Stimulated activated CD4-positive, alpha-beta T cell treated with anti-CD3 and anti-CD28 coated beads, Interleukin-12 subunit alpha, Interleukin-12 subunit beta, amount 100 ng/mL, for 4 hours (primary cell): ENCODE data around the gene CASK.
"Not testable (repeated sequence)": the region's sequence is repeated elsewhere in the genome, so short reads cannot be mapped to it uniquely, and the experiment has no call there.

Experiments
- DNase-seq: peaks from one replicate; pipeline ENCODE4 v3.0.0-alpha.2; 2020

The CASK gene

DNA sequence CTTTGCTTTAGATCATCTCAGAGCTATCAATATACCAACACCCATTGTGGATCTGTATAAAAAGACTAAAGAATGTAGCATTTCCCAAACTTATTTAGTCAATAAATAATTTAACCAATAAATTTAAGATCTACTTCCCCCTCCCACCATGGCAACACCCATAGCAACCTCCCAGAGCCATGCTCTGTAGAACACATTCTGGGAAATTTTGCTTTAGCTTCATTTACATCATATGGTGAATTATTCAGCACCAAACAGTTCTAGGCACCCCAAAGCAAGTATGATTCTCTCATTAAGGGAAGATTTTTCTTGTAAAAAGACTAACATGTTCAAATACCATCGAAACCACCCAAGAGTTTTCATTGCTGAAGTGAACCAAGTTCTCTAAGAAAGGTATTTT, 315.1 kb downstream of the CASK start:
- no peak for DNase-seq

DNA sequence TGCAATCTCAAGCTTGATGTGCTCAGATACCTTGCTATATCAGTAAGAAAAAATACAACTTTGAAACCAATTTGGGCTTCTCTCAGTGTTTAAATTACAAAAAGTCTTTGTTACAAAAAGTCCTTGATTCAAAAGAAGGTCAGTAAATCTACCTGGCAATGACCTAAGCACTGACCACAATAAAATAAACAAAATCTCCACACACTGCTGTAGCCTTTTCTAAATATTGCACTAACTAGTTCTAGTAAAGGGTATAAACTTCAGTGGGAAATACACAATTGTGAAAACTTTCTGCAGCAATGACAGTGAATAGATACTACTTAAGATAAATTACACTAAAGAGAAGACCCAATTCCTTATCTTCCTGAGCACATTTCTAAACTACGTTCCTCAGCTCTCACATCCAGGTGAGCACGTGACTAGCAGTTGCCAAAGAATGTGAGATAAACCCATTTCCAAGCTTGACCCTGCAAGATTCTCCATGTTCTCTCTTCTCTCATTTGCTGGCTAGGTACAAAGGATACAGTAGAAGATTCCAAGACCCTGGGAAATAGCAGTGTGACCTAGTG, 316.0 kb downstream of the CASK start:
- no peak for DNase-seq

DNA sequence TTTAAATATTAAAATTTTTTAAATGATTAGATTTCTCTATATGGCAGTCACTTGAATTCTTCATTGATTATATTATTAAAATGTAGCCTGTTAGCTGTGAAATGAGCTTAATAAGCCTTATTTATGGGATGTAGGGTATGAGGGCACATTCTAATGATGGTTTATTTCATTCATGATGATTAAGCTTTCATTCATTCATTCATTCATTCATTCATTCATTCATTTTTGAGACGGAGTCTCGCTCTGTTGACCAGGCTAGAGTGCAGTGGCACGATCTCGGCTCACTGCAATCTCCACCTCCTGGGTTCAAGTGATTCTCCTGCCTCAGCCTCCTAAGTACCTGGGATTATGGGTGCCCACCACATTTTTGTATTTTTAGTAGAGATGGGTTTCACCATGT, 317.3 kb downstream of the CASK start:
- DNase-seq = not testable (repeated sequence)

DNA sequence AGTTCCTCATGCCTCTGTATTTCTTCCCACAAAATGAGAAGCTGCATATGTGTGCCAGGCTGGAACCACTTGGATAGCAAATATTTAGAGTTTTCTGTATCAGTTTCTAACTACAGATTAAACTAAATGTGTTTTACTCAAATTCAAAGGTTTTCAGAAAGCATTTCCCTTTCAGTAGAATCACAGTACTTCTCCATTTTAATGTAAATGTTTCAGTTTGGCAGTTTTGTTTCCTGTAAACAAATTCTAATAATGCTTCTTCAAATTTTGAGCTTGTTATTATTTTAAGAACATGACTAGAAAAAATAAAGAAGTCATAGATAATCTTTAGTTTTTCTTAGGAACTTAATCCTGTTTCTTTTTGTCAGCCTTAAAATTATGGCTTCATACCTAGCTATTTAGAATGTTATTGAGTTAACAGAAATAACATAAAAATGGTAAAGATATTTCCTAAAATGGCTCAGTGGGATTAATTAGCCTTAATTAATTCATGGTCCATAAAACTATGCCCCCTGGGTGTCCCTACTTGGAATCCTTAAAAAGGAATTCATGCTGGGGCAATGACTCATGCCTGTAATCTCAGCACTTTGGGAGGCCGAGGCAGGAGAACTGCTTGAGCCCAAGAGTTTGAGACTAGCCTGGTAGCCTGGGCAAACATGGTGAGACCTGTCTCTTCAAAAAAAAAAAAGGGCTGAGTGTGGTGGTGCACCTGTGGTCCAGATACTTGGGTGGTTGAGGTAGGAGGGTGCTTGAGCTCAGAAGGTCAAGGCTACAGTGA, 318.4 kb downstream of the CASK start:
- DNase-seq = no peak

DNA sequence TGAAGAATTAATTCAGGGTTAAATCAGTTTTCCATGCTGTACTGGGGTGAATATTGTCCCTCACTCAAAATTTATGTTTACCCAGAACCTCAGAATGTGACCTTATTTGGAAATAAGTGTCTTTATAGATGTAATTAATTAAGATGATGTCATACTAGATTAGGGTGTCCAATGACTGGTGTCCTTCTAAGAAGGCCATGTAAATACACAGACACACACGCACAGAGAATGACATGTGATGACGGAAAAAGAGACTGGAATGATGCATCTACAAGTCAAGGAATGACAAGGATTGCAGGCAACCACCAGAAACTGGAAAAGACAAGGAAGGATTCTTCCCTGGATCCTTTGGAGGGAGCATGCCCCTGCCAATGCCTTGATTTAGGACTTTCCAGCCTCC, 319.2 kb downstream of the CASK start:
- DNase-seq = no peak

DNA sequence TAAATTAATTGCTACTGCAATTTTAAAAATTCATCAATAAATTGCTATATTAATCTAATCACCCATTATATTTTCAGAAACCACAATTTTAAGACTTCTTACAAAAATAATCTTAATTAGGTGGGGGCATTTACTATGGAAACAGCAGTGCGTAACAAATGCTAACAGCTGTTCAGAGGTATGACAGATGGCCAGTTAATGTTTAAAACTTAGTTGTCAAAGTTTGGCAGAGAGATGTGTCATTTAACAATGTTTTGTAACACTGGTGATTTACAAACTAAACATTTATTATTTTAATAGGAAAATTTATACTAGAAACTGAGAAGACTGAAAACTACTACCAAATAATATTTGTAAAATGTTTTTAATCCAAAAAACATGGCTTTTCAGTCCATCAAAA, 319.8 kb downstream of the CASK start:
- no peak for DNase-seq

DNA sequence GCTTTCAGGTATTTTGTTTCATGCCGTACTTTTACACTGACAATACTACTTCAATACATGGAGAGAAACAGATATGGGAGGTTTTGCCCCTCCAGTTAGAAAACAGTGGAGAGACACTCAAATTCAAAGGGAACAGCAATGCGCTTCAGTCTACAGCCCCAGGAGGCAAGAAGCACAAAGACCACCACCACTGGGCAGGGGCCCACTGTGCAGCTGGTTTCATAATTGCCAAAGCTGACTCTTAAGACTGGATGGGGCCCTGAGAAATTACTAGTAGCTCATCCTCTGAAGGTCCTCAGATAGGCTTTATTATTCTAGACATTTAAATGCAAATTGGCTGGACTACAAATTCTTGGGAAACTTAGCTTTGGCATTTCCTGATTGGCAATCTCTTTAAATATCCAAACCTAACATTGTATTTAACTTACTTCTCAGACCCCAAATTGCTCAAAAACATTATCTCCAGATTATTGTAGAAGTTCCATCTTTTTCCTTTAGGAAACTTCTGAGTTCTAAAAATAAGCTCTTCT, 320.5 kb downstream of the CASK start:
- no peak for DNase-seq

DNA sequence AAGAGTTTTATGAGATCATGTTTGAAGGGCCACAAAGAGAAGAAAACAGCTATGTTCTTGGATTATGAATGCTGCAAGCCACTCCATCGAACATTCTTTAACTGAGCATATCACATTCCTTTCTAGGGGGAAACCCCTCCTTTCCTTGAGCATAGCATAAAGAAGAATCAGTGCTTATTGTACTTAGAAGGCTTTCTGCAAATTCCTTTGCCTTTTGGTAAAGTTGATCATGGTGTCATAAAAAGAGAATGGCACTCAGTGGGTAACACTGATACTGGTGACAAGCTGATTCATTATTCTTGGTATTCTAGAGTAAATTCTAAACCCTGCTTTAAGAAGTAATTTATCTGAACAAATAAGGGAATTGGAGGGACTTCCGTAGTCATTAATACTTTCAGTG, 323.1 kb downstream of the CASK start:
- DNase-seq = no peak

DNA sequence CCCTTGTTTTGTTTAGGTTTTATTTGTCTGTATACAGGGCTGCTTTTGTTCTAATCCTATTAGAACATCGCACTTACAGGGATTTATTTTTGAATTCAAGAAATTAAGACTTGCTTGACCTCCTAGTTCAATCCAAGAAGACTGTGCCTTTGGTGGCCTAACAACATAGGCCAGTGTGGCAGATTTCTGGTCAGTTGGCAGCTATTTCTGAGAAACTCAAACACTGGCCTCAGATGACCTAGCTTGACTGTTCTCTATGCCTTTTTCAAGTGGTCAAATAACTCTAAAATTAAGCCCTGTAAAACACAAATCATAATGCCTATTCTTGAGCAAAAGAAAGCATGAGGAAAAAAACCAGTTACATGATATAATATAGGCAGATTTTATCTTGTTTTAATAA, 323.8 kb downstream of the CASK start:
- no peak for DNase-seq

DNA sequence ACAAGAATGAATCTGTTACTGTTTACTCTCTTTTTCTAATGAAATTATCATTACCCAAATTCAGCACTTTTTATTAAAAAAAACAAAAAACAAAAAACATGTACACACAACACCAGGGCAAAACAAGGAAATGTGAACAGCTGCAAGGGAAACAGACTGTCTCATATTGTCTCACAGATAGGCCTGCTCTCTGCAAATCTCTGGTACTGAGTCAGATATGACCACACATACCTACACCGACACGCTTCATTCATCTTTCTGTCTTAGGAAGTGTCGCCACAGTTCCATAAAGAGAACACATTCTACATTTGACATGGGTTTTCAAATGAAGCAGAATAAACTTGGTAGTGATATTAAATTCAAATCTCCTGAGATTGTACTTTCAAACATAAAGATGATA, 326.8 kb downstream of the CASK start:
- no peak for DNase-seq

DNA sequence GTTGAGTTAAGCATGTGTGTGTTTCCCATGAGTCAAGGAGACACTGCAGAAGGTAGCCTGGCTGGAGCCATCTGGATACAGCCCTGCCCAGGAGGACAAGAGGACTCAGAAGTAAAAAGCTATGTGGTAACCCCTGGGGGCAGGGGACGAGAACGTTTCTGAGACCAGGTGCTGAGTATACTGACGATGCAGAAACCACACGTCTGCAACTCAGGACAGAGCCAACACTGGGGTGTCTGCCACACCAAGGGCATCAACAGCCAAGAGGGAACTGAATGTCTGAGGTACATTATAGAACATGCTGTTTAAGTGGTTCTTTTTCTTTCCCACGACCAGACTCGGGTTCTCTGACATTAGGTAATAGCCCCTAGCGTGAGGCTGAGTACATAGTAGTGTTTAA, 328.7 kb downstream of the CASK start:
- no peak for DNase-seq

DNA sequence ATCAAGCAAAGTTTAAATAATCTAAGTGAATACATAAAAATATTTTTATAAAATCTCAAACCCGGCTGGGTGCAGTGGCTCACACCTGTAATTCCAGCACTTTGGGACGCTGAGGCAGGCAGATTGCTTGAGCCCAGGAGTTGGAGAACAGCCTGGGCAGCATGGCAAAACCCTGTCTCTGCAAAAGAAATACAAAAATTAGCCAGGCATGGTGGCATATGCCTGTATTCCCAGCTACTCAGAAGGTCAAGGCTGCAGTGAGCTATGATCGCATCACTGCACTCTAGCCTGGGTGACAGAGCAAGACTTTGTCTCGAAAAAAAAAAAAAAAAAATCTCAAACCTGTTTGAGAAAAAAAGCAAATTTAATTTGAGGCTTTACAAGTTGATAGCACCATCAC, 331.4 kb downstream of the CASK start:
- DNase-seq = no peak

DNA sequence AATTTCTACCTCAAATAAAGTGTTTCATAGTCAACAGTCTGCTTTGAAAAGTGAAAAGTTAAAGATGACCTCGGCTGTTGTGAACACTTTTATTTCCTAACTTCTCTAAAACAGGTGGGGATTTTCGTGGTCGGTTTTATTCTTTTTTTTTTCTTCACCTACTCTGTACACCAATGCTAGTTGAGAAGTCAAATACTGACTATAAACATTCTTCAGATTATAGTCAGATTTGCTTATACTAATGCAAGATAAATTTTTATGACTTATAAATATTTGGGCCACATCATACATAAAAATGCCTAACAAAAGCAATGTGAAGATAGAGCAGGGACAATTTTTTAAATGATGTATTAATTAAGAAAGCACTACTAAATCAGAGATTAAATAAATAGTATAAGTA, 332.7 kb downstream of the CASK start:
- no peak for DNase-seq

DNA sequence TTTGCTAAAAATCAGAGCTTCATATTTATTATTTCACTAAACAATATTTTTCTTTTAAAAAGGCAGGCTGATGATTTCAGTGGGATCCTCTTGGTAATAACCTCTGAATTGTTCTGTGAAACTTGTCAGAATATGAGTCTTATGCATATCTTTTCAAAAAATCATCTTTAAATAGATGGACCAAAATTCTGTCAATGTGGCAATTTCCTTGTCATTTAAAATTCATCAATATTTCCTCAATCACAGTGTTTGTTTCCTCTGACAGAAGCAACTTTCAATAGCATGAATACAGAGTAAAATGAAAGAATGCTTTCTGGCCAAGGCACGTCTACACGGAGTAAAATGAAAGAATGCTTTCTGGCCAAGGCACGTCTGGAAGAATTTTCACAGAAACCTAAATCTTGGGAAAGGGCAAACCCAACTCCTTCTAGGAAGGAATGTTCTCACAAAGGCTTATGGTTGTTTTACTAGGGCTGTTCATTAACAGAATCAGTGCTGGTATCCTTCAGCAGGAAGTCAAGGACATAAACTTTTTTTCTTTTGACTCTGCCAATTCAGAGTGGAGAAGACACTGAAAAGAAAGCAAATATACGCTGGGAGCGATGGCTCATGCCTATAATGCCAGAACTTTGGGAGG, 333.6 kb downstream of the CASK start:
- DNase-seq = no peak

DNA sequence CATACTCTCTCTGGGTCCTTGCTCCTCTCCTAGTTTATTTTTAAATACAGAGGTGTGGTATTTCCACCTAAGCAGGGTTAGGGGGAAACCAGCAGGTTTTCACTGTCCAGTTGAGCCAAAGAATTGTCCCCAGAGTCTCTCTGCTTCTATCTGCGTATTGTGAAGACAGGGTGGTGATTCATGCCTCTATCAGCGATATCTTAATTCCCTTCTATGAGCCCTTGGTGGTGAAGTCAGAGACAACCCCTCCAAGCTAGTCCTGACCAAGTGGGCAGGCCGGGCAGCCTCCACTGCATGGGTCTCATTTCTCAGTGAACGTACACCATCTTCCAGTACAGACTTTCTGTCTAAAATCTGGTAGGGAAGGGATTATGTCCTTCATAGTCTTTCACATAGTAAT, 335.1 kb downstream of the CASK start:
- DNase-seq = no peak

DNA sequence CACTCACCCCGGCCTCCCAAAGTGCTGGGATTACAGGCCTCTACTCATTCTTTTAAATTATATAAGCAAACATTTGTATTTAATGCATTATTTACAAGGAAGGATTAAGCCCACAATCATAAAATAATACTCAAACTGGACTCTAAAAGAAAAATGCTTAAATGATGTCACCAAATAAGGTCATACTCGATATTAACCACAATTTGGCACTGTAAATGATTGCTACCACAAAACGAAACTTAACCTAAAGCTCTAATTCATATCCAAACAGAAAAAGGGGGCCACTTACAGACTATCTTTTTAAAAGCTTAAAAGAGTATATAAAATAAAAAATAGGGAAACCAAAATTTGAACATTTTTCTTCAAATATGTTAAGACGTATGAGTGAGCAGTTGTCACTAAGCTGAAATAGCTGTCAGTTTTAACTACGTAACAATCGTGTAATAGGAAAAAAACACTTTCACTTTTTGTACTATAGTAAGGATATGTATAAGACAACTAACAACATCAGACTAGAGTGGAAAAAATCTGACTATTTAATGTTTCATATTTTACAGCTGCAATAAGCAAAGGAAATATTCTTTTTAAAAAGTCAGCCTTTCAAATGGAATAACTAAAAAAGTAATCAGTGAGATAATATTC, 342.8 kb downstream of the CASK start:
- DNase-seq = no peak

DNA sequence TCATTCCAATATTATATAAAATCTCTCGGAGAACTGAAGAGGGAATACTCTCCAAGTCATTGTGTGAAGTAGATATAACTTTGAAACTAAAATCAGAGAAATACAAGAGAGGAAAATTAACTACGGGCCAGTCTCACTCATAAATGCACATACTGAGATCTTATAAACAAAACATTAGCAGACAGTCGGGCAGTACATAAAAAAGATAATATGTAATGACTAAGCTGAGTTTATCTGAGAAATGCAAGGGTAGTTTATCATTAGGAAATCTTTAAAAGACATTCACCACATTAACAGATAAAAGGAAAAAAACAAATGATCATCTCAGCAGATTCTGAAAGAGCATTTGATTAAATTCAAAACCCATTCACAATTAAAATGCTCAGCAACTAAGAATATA, 359.5 kb downstream of the CASK start:
- no peak for DNase-seq

DNA sequence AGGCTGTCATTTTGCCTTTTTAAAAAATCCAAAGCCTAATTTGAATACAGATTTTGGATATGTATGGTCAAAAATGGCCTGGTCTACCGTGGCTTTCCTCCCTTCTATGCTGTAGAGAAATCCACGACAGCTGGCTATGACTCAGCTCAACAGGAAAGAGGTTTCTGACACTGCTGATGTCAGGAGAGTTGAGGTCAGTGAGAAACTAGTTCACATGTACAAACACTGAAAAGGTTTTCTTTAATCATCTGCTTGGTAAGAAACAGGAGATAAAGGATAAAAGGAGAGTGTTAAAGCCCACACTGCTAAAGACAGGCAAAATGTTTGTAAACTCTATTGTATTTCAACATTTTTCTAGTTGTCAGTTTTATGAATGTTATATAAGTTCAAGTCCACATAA, 362.3 kb downstream of the CASK start:
- DNase-seq = no peak

DNA sequence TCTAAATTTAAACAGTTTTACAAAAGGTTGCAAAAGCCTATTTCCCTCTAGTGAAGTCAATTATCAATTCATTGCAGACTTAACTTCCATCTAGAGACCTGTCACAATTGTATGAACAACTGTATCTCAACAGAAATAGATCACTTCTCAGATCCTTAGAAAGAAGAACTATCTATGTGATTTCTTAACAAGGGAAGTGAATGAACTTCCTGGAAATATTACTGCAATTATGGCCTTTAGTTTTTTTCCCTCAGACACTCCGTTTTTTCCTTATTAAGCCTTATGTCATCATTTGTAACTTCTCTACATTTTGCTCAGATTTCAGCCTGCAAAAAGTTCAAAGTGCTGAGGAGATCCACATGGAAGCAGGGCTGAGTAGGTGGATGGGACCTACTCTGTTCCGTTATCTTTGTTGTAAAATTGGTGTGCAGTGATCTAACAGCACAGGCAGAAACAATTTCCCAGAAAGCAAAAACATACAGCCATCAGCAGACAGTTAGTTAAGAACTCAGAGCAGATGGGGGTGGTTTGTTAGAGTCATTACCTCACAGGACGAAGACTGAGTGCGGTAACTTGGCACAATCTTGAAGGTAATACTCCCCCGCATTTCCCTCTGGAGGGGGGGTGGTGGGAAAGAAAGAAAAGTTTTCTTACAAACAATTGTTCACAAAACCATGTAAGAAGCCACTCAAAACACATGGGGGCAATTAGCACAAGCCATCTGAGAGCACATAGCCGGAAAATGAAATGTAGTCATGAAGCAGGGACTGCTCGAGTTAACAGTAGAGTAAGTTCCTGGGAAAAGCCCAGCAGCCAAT, 363.9 kb downstream of the CASK start:
- no peak for DNase-seq

DNA sequence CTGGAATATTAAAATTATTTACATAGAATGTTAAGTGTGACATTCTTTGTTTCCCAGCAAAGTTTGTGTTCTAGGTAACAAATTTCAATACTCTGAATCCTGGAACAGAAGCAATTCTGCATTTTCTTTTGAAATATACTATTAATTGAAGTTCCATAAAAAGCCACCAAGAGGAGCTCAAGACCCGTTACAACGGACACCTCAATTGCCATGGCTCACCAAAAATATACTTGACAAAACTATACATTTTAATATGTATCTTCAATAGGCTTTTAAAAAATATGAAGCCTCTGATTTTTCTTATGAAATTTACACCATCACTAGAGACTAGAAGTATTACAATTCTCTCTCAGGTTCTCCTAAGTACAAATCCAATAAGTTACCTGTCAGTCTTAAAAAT, 364.8 kb downstream of the CASK start:
- no peak for DNase-seq

DNA sequence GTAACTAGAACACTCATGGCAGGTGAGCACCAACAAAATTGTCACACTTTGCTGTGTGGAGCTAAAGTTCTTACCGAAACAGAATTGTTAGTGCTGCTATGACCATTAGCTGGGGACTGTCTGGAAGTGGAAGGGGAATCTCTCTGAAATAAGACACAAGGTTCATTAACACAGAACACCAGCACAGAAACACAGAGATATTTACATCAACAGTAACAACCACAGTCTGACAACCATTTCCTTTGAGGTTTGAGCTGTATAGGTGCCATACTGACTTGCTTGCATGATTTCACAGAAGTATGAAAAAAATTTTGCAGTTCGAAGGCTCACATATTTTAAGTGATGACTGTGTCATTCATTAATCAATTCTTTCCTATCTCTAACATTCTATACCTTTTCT, 366.4 kb downstream of the CASK start:
- DNase-seq = no peak

DNA sequence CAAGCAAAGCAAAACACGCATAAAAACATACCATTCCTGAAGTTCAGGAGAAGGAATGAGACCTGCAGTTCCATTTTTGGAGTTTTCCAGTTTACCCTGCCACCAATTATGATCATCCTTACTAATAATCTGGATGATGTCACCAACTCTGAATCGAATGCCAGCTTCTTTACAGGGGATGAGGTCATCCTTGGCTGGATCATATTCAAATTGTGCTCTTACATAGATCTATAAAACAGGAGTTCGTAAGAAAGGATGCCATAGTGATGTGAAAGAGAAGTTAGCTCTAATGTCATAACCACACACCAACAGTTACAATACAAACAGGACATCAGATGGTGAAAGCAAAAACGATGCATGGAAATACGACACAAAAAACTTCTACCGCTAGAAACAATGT, 369.7 kb downstream of the CASK start:
- no peak for DNase-seq

DNA sequence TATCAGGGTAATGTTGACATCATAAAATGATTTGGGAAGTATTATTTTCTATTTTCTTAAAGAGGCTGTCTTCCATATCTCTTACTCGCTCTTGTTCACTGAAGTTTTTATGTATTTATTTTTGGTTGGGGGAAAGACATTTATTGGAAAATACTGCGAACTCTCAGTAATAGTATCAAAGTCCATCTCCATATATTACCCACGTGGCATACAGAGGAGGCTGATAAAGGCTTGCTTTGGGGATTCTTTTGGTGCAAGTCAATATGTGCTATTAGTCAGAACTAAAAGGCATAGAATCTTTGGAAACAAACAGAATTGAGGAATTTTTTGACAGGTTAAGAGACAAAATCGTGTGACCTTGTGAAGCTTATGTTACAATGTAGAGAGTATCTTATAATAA, 374.9 kb downstream of the CASK start:
- no peak for DNase-seq
